Middle frontal gyrus (tissue), 1 donor: ENCODE data around the gene CNGA1.

Source experiments
- DNase-seq: peaks from one replicate; pipeline ENCODE4 v3.0.0-alpha.2; 2015; ENCODE audit warnings: low spot score; ENCODE audit errors: extremely low spot score

Gene CNGA1

GRCh38 chr4:48016141-48017107 lies at the start of gene CNGA1, which contains the start of gene NIPAL1:
Gene CNGA1 (minus strand): TSS chr4:48016681. CDS start chr4:47952689, 63,992 bp downstream.
Gene NIPAL1 (plus strand): TSS chr4:48016772. CDS start chr4:48016840, 68 bp downstream.
- DNase-seq = peak; percentile 12

GRCh38 chr4:48065587-48066052 lies 49.1 kb upstream of the CNGA1 start:
- no peak for DNase-seq

GRCh38 chr4:48064349-48064748 lies 47.9 kb upstream of the CNGA1 start:
- DNase-seq = no peak

- DNase-seq = no peak
These were observed 42.4 kb upstream of the CNGA1 start for GRCh38 chr4:48058617-48059530.

- no peak for DNase-seq
These were observed 34.6 kb upstream of the CNGA1 start for GRCh38 chr4:48051078-48051477.

- no peak for DNase-seq
These were observed 33.0 kb upstream of the CNGA1 start for GRCh38 chr4:48049483-48049882.

GRCh38 chr4:48047896-48048295 lies 31.4 kb upstream of the CNGA1 start:
- DNase-seq = no peak

- no peak for DNase-seq
These were observed 31.0 kb upstream of the CNGA1 start for GRCh38 chr4:48047421-48047844.

- DNase-seq = no peak
These were observed 29.6 kb upstream of the CNGA1 start for GRCh38 chr4:48046059-48046458.

GRCh38 chr4:48044298-48044697 lies 27.8 kb upstream of the CNGA1 start:
- DNase-seq = no peak

GRCh38 chr4:48043504-48043903 lies 27.0 kb upstream of the CNGA1 start:
- no peak for DNase-seq

- no peak for DNase-seq
These were observed 26.5 kb upstream of the CNGA1 start for GRCh38 chr4:48042979-48043461.

- no peak for DNase-seq
These were observed 25.2 kb upstream of the CNGA1 start for GRCh38 chr4:48041535-48042137.

- no peak for DNase-seq
These were observed 23.1 kb upstream of the CNGA1 start for GRCh38 chr4:48039561-48039960.

GRCh38 chr4:48038666-48039065 lies 22.2 kb upstream of the CNGA1 start:
- DNase-seq = no peak

- no peak for DNase-seq
These were observed 20.6 kb upstream of the CNGA1 start for GRCh38 chr4:48037117-48037462.

GRCh38 chr4:48035952-48036351 lies 19.5 kb upstream of the CNGA1 start:
- no peak for DNase-seq

- no peak for DNase-seq
These were observed 17.4 kb upstream of the CNGA1 start for GRCh38 chr4:48033825-48034413.

- DNase-seq = no peak
These were observed 16.9 kb upstream of the CNGA1 start for GRCh38 chr4:48033412-48033811.

- DNase-seq = no peak
These were observed 16.2 kb upstream of the CNGA1 start for GRCh38 chr4:48032721-48033120.
